Liver (tissue), 3 donors: ENCODE results near the gene SLC16A10.

Experiments
- ATF3 ChIP-seq: IDR thresholded peaks from 2 replicates; pipeline ENCODE4 v1.6.1; 2016; ENCODE audit warnings: antibody characterized with exemption
- CTCF ChIP-seq: fragments of 150-350 bp; IDR thresholded peaks from 2 replicates; pipeline ENCODE4 v1.5.1; 2017; ENCODE audit warnings: improper control_type of control experiment, low read depth, low read length; ENCODE audit not compliant: missing input control
- EGR1 ChIP-seq, 2 donors: IDR thresholded peaks; 2 replicates each; pipeline ENCODE4 v1.6.1; 2016 to 2018; ENCODE audit warnings: antibody characterized with exemption in 2 of 2, low read depth in 2 of 2
- FOXA1 ChIP-seq: IDR thresholded peaks from 2 replicates; pipeline ENCODE4 v1.6.1; 2016; ENCODE audit warnings: antibody characterized with exemption
- GABPA ChIP-seq, 2 donors: IDR thresholded peaks in 1 of 2; conservative IDR thresholded peaks in 1 of 2; 2 replicates each; pipeline ENCODE4 v1.6.1; 2016; ENCODE audit warnings: antibody characterized with exemption in 2 of 2, mild to moderate bottlenecking in 1 of 2, moderate library complexity in 1 of 2
- JUND ChIP-seq, 2 donors: IDR thresholded peaks; 2 replicates each; pipeline ENCODE4 v1.6.1; 2016; ENCODE audit warnings: antibody characterized with exemption in 2 of 2
- NR2F2 ChIP-seq: IDR thresholded peaks from 2 replicates; pipeline ENCODE4 v1.6.1; 2016; ENCODE audit warnings: antibody characterized with exemption
- RAD21 ChIP-seq, 2 donors: IDR thresholded peaks; 2 replicates each; pipeline ENCODE4 v1.6.1; 2016; ENCODE audit warnings: antibody characterized with exemption in 2 of 2, mild to moderate bottlenecking in 2 of 2
- REST ChIP-seq: IDR thresholded peaks from 2 replicates; pipeline ENCODE4 v1.6.1; 2016; ENCODE audit warnings: antibody characterized with exemption, mild to moderate bottlenecking
- RXRA ChIP-seq, 2 donors: IDR thresholded peaks; 2 replicates each; pipeline ENCODE4 v1.6.1; 2017 to 2018; ENCODE audit warnings: antibody characterized with exemption in 2 of 2, mild to moderate bottlenecking in 1 of 2
- SP1 ChIP-seq: IDR thresholded peaks from 2 replicates; pipeline ENCODE4 v1.6.1; 2018; ENCODE audit warnings: antibody characterized with exemption, mild to moderate bottlenecking
- TAF1 ChIP-seq: conservative IDR thresholded peaks from 2 replicates; pipeline ENCODE4 v1.6.1; 2016; ENCODE audit warnings: antibody characterized with exemption, mild to moderate bottlenecking
- YY1 ChIP-seq: IDR thresholded peaks from 2 replicates; pipeline ENCODE4 v1.6.1; 2016; ENCODE audit warnings: antibody characterized with exemption, mild to moderate bottlenecking
- ZBTB33 ChIP-seq: IDR thresholded peaks from 2 replicates; pipeline ENCODE4 v1.6.1; 2016; ENCODE audit warnings: antibody characterized with exemption
- donor health status: healthy.
- donor health status: healthy.

- TF ChIP-seq NR2F2, result no peak
- TF ChIP-seq CTCF, result no peak
- TF ChIP-seq EGR1 (IDR thresholded peaks at IDR 0.05; ENCODE audit: low read depth in 2 of 2), result no peak
- TF ChIP-seq RXRA (IDR thresholded peaks at IDR 0.05), result no peak
- no peak for TF ChIP-seq TAF1
- no peak for TF ChIP-seq SP1
- no peak for TF ChIP-seq ATF3
- no peak for TF ChIP-seq GABPA (IDR thresholded peaks at IDR 0.05 in 1 of 2, conservative IDR thresholded peaks at IDR 0.05 in 1 of 2)
- no peak for TF ChIP-seq REST
- TF ChIP-seq FOXA1, result no peak
- no peak for TF ChIP-seq JUND (IDR thresholded peaks at IDR 0.05)
- TF ChIP-seq RAD21 (IDR thresholded peaks at IDR 0.05), result no peak
- no peak for TF ChIP-seq YY1
- TF ChIP-seq ZBTB33, result no peak
These were observed 111.5 kb downstream of the SLC16A10 start for GRCh38 chr6:111198841-111199240.
